Activated naive CD8-positive, alpha-beta T cell (primary cell): ENCODE data around the gene GSTO2.

Experiments used
- H3K27ac Mint-ChIP-seq: one replicate; pipeline ENCODE4 v1.8.0; 2021; ENCODE audit warnings: mixed read lengths
- H3K27me3 Mint-ChIP-seq: one replicate; pipeline ENCODE4 v1.8.0; 2021; ENCODE audit warnings: mixed read lengths
- H3K36me3 Mint-ChIP-seq: one replicate; pipeline ENCODE4 v1.8.0; 2021; ENCODE audit warnings: mixed read lengths
- H3K4me1 Mint-ChIP-seq: one replicate; pipeline ENCODE4 v1.8.0; 2021; ENCODE audit warnings: low read depth, mixed read lengths
- H3K4me3 Mint-ChIP-seq: one replicate; pipeline ENCODE4 v1.8.0; 2021; ENCODE audit warnings: mild to moderate bottlenecking, mixed read lengths
- H3K9me3 Mint-ChIP-seq: one replicate; pipeline ENCODE4 v1.8.0; 2021; ENCODE audit warnings: low read depth, mixed read lengths

The GSTO2 gene

DNA sequence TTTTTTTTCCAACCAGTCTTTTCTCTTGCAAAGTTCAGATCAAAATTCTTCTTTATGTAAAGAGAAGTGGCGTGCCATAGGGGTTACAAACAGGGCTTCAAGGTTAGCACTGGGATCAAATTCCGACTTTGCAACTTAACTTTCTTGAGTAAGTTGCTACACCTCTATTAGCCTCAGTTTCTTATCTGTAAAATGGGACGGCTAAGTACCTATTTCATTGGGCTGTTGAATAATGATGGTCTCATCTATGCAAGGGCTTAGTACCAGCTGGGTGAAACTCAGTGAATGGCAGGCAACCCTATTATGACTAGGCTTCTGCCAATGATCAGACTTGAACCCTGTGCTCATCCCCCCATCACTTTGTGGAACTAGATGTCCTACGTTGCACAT lies 35.4 kb downstream of the GSTO2 start:
- peak overlapping the region; percentile 16 for H3K27ac Mint-ChIP-seq
- no peak overlapping the region for H3K4me3 Mint-ChIP-seq
- H3K9me3 Mint-ChIP-seq: no peaks in the 10 kb centered on the region
- H3K36me3 Mint-ChIP-seq: peaks cover 2% of the 10 kb centered on the region
- H3K27me3 Mint-ChIP-seq: no peaks in the 10 kb centered on the region
- peaks cover 62% of the 10 kb centered on the region for H3K4me1 Mint-ChIP-seq

GRCh38 chr10:104304927-104305326 lies 35.9 kb downstream of the GSTO2 start:
- peaks cover 2% of the 10 kb centered on the region for H3K36me3 Mint-ChIP-seq
- H3K4me3 Mint-ChIP-seq: no peak overlapping the region
- peaks cover 65% of the 10 kb centered on the region for H3K4me1 Mint-ChIP-seq
- H3K27me3 Mint-ChIP-seq: no peaks in the 10 kb centered on the region
- H3K27ac Mint-ChIP-seq: no peak overlapping the region
- H3K9me3 Mint-ChIP-seq: no peaks in the 10 kb centered on the region

DNA sequence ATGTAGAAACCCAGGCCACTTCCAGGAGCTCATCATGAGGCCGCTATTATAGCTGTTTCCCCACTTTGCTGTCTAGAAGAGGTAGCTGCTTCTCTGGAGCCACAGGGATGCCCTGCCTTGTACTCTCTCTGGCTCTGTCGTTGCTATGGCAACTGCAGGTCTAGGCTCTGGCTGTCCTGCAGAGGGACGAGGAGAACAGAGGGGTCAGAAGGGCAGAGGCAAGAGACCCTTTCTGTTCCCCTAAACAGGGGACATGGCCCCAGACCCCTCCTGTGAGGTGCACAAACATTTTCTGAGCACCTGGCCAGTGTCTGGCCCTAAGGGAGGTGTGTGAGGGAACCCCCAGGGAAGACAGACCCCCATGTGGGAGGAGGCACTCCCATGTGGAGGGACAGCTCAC lies 37.9 kb downstream of the GSTO2 start:
- H3K9me3 Mint-ChIP-seq: no peaks in the 10 kb centered on the region
- no peak overlapping the region for H3K27ac Mint-ChIP-seq
- no peaks in the 10 kb centered on the region for H3K27me3 Mint-ChIP-seq

DNA sequence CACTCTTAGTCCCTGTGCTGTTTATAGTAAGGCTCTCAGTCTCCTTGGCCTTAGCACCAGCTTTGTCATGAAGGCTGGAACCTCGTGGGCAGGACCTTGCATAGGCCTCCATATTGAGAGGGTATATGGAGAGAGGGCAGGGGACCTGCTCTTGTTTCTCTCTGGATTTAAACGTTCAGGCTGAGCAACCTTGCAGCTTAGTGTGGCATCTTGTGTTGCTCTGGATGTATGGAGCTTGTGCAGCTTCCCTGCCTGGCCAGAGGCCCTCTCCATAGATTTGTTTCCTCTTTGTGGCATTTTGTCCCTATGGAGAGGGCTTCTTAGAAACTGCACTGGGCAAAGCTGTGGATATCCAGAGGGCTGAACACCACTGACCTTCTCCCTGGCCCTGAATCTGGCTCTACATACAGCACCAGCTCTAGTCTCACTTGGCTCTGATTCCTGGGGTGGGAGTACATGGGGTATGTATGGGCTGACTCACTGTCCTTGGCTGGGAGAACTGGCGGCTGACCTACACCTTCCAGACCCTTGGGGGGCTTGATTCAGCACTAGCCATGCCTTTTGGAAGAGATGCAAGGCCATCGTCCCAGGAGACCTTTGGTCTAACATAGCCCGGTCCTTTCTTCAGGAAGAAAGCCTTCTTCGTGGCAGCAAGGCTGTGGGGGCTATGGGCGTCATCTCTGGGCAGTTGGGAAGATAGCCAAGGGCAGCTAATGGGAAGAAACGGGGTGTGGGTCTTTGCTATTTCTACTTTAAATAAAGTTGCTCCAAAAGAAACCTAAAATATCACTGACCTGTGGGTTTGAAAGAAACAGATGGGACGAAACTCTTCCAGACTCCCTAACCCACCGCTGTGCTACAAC lies 38.8 kb downstream of the GSTO2 start:
- peaks cover 57% of the 10 kb centered on the region for H3K4me1 Mint-ChIP-seq
- H3K4me3 Mint-ChIP-seq: peak overlapping the region; percentile 65
- peak overlapping the region; percentile 78 for H3K27ac Mint-ChIP-seq
- H3K27me3 Mint-ChIP-seq: no peaks in the 10 kb centered on the region
- peaks cover 2% of the 10 kb centered on the region for H3K36me3 Mint-ChIP-seq
- H3K9me3 Mint-ChIP-seq: no peaks in the 10 kb centered on the region

More for the DNA sequence above, 37.9 kb downstream of the GSTO2 start:
- Mint-ChIP-seq H3K4me3 (no peak overlapping the region), H3K36me3 (peaks cover 2% of the 10 kb centered on the region), H3K4me1 (peaks cover 57% of the 10 kb centered on the region)

DNA sequence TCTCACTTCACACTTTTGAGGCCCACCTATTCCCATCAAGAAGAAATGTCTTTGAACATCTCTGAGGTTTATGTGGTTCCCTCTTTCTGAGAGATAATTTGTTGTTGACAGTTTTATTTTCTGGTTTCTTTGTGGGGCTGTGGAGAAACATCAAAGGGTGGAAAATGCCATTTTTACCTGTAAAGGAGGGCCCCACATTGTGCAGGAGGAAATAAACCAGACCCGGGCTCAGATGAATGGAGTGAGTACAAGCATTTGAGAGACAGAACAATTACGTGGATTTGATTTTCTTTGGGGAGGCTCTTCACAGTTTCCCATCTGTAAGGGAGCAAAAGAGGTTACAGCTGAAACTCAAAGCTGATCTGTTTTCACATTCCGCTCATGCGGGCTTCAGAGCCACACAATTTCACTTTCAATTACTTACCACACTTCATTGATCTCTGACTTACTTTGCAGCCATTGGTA lies 39.5 kb downstream of the GSTO2 start:
- H3K4me1 Mint-ChIP-seq: peaks cover 57% of the 10 kb centered on the region
- H3K4me3 Mint-ChIP-seq: peak overlapping the region; percentile 65
- H3K36me3 Mint-ChIP-seq: peaks cover 2% of the 10 kb centered on the region
- H3K9me3 Mint-ChIP-seq: no peaks in the 10 kb centered on the region
- no peaks in the 10 kb centered on the region for H3K27me3 Mint-ChIP-seq
- H3K27ac Mint-ChIP-seq: peak overlapping the region; percentile 78

GRCh38 chr10:104309980-104310978 lies 41.3 kb downstream of the GSTO2 start:
- peaks cover 2% of the 10 kb centered on the region for H3K36me3 Mint-ChIP-seq
- H3K27ac Mint-ChIP-seq: peak overlapping the region; percentile 34
- H3K4me3 Mint-ChIP-seq: no peak overlapping the region
- H3K27me3 Mint-ChIP-seq: no peaks in the 10 kb centered on the region
- peaks cover 50% of the 10 kb centered on the region for H3K4me1 Mint-ChIP-seq
- H3K9me3 Mint-ChIP-seq: no peaks in the 10 kb centered on the region

GRCh38 chr10:104311184-104311720 lies 42.3 kb downstream of the GSTO2 start:
- no peak overlapping the region for H3K27ac Mint-ChIP-seq
- no peaks in the 10 kb centered on the region for H3K27me3 Mint-ChIP-seq
- peaks cover 43% of the 10 kb centered on the region for H3K4me1 Mint-ChIP-seq
- H3K4me3 Mint-ChIP-seq: no peak overlapping the region
- peaks cover 2% of the 10 kb centered on the region for H3K36me3 Mint-ChIP-seq
- H3K9me3 Mint-ChIP-seq: no peaks in the 10 kb centered on the region

DNA sequence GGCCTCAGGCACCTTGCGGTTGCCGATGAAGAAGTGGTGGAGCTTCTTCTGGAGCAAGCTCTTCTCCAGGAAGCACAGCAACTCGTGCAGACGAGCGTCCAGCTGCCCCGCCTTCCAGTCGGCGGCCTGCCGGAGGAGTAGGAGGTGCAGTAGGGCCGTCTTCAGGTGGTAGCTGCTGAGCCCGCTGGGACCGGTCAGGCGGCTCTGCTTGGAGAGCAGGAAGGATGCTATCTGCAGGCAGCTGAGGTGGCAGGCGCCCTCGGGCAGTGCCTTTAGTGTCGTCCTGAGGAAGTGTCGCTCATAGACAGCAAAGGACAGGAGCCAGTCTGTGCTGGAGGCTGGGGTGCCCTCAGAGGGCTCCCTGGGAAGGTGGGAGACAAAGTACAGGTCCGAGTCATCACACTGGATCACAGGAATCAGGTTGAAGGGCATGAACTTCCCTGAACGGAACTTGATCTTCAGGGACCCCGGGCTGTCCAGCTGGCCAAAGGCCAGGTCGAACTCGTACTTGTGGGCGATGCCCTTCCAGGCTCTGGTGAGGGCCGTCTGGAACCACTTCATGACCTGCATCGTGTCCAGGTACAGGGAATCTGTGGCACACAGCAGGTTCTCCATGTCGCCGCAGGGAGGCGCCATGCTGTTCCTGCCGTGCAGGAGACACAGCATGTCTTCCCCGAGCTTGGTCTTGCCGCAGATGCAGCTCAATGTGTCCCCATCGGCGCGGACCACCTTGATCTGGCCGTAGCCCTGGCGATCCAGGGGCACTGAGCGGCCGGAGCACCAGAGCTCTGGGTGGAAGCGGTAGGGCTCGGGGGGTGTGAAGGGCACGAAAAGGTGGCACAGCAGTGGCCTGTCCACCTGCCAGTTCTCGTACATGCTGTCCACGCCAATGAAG lies 45.9 kb downstream of the GSTO2 start:
- Mint-ChIP-seq H3K27me3 (no peaks in the 10 kb centered on the region), H3K4me1 (peaks cover 34% of the 10 kb centered on the region), H3K9me3 (no peaks in the 10 kb centered on the region), H3K4me3 (no peak overlapping the region), H3K27ac (no peak overlapping the region), H3K36me3 (no peaks in the 10 kb centered on the region)

DNA sequence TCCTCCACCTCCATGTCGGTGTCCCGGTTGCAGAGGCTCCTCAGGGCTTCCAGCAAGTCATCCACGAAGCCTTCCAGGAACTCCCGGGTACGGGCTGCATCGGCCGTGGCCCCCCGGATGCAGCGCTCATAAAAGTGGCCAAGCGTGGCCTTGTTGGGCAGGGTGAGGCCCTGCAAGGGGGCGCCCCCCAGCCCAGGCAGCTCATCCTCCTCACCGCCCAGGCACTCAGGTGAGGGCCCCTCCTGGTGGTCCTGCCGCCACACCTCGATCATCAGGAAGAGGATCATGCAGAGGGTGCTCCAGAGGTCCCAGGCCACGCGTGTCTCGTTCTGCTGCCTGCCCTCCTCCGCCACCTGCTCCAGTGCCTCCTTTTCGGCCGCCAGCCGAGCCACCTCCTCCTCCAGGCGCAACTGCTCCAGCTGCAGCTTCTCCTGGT lies 46.5 kb downstream of the GSTO2 start:
- no peaks in the 10 kb centered on the region for H3K27me3 Mint-ChIP-seq
- H3K27ac Mint-ChIP-seq: no peak overlapping the region
- H3K9me3 Mint-ChIP-seq: no peaks in the 10 kb centered on the region
- H3K4me3 Mint-ChIP-seq: no peak overlapping the region
- H3K4me1 Mint-ChIP-seq: peaks cover 34% of the 10 kb centered on the region
- no peaks in the 10 kb centered on the region for H3K36me3 Mint-ChIP-seq

- Mint-ChIP-seq H3K27me3 (no peaks in the 10 kb centered on the region), H3K9me3 (no peaks in the 10 kb centered on the region), H3K36me3 (no peaks in the 10 kb centered on the region), H3K4me3 (no peak overlapping the region), H3K27ac (no peak overlapping the region), H3K4me1 (peaks cover 38% of the 10 kb centered on the region)
Observed at GRCh38 chr10:104316321-104317099, 47.5 kb downstream of the GSTO2 start.

DNA sequence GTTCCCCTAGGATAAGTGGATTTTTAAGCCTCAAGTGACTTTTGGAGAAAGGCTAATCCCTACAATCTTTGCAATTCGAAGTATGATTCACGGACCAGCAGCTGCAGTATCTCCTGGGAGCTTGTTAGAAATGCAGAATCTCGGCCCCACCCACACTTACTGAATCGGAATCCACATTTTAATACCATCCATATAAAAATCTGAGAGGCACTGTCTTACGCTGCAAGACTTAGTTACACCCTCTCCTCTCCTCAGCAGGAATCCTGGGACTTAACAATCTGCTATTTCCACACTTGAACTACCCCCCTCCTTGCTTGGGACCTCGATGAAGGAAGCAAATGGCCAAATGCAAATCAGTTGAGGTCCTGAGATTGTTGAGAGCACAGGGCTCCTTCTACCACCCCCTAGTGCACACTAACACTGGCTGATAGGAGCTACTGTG lies 48.3 kb downstream of the GSTO2 start:
- Mint-ChIP-seq H3K9me3 (no peaks in the 10 kb centered on the region), H3K4me3 (no peak overlapping the region), H3K27me3 (no peaks in the 10 kb centered on the region), H3K27ac (no peak overlapping the region), H3K4me1 (peaks cover 46% of the 10 kb centered on the region), H3K36me3 (no peaks in the 10 kb centered on the region)

DNA sequence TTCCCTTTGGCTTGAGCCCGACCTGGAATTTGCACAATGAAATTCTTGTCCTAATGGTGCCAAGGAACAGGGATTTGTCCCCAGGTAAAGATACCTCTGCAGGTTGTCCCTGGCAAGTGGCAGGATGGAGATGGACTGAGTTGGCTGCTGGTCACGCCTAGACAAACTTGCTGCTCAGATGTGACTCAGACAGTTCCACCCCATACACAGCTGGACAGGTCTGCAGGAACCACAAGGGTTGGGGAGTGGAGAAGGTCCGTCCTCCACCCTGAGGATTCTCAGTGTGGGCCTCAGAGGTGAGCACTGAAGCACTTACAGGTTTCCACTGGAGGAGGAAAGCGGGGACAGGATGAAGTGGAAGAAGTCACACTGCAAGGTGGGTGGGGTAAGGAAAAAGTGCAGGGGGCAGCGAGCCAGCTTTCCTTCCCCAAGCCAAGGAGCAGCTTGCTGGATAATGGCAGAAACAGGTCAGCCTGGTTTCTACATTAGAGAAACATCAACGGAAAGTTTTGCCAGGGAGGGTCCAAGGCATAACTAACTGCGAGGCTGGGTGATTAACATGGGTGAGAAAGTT lies 48.8 kb downstream of the GSTO2 start:
- Mint-ChIP-seq H3K4me3 (no peak overlapping the region), H3K9me3 (no peaks in the 10 kb centered on the region), H3K36me3 (no peaks in the 10 kb centered on the region), H3K27me3 (no peaks in the 10 kb centered on the region), H3K27ac (no peak overlapping the region), H3K4me1 (peaks cover 51% of the 10 kb centered on the region)

DNA sequence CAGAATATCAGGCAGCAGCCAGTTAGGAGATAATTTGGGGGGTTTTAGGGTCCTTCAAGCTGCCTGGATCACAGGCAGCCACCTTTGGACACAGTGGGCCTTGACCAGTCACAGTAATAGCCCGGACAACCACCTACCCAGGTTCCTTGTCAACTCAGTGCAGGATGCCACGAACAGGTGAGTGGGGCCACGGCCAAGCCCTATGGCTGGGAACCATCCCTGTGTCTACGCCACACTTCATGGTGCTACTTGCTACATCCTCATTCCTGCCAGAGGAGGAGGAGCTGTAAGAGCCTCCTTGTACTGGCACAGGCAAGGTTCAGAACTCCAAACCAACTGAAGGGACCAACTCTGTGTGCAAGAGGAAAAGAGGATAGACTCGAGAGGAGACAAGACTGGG lies 49.3 kb downstream of the GSTO2 start:
- Mint-ChIP-seq H3K27me3 (no peaks in the 10 kb centered on the region), H3K27ac (no peak overlapping the region), H3K36me3 (no peaks in the 10 kb centered on the region), H3K4me3 (no peak overlapping the region), H3K9me3 (no peaks in the 10 kb centered on the region), H3K4me1 (peaks cover 56% of the 10 kb centered on the region)
